NCI-H2196 treated with DMSO at 0.1 percent for 48 hours (cell line): ENCODE data around the gene SMOC2.

Experiments used
- DNase-seq: peaks from one replicate; lab custom pipeline; 2025; ENCODE audit not compliant: unreplicated experiment; lab: John Stamatoyannopoulos, UW

Gene SMOC2

DNA sequence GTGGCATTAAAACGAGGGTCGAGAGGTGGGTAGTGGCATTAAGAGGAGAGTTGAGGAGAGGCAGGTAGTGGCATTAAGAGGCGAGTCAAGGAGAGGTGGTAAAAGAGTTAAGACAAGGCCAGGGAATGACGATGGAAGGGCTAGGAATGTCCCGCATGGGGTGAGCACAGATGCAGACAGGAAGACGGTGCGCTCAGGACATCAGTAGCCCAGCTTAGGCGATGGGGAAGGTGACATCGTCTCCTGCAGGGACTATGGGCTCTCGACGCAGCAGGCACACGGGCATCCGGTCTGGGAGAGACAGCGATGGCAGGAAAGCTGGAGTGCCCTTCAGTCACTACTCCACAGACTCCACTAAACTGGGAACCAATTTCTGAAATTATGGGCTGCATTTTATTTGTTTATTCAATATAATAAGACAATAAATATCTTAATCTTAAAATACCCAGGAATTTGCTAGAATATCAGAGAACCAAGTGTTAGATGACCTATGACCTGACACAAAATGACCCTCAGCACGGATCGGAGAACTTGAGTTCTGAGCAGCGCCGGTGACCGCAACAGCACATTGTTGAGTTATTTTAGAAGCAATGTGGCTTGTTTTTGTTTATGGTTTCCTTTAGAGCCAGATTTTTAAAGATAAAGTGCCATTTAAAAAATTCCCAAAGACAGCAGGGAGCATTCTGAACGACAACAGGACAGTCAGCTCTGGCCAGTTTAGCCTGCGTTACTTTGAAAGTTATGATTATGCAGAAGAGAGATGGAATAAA lies 177.7 kb downstream of the SMOC2 start:
- DNase-seq, result no peak

DNA sequence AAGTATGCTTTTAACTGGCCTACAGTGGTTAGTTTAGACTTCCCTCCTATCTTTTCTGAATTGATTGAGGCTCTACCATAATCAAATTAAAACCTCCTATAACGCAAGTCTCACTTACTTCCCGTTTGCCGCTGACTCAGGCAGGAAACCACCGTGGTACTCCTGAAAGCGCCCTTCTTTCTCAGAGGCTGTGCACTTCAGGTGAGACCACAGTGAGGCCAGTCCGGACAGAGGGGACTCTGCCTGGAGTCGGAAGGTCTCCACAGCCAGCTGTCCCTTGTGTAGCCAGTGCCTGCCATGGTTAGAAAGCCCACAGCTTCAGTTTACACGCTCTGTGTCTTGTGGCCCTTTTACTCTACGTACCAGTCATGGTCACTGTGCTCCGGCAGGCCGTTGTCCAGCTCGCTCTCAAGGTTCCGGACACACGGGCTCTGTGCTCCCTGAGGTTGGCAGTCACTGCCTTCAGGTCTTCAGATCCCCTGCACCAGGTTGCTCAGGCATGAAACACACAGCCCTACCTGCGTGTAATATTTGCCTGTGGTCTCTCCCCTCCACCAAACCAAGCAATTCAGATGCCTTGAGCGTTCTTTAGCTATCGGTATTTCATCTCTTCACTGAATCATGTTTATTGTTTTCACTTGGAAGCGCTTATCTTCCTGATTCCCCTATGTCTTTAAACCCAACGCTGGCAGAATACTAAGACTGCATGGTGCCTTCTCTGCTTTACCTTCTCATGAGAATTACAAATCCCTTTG lies 178.8 kb downstream of the SMOC2 start:
- DNase-seq, result no peak

DNA sequence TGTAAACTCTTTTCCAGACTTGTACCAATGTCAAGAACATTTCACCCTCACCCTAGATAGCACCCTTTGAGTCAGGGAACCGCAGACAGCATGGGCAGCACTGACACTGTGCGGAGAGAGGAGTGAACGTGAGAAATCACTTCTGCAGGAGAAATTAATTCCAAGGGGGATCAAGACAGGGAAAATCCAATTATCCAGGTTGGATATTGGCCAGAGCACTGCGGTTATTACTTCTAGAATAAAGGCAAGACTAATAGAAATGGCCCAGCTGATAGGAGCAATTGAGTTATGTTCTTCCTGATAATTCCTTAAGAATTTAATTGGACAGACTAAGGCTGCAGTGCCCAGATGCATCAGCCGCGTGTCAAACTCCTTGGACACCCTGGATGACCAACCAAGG lies 179.6 kb downstream of the SMOC2 start:
- no peak for DNase-seq

DNA sequence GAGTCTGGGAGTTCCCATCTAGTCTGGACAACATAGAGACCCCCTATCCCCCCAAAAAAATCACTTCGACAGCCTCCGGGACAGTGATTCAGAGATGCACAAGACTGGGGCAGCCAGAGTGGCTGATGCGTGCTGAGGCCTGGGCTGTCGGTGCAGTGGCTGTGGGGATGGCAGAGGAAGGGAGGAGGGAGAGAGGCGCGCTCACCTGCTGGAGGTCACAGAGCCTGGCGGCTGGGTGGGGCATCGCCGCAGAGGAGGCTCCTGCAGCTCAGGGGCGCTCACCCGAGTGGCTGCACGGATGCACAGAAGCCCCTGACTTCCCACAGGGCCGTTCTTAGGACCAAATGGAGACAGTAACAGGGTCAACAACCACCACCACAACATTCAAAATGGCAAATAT lies 182.8 kb downstream of the SMOC2 start:
- no peak for DNase-seq

DNA sequence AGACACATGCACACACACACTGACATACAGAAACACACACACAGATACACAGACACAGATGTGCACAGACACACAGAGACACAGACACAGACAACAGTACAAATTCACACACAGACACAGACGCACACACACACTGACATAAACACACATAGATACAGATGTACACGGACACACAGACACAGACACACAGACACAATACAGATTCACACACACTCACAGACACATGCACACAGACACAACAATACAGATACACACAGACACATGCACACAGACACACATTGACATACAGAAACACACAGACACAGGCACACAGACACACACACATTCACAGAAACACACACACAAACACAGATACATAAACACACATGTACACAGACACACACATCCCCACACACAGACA lies 183.6 kb downstream of the SMOC2 start:
- no peak for DNase-seq

DNA sequence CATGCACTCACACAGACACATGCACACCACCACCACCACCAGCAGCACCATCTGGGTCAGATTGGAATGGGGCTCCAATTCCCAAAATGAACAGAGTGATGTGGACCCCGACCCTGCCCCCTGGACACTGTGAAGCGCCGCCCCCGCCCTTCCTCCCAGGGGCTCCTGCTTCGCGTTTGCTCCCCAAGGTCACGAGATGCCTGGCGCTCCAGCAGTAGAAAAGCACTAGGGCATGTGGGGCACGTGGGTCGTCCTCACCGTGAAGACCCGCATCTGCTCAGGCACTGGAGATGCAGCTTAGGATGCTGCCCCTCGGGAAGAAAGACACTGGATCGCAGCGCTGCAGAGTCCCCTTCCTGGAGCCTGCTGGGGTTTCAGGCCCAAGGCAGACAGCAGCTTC lies 184.0 kb downstream of the SMOC2 start:
- DNase-seq, result no peak

GRCh38 chr6:168625602-168626001 lies 184.6 kb downstream of the SMOC2 start:
- DNase-seq, result no peak

DNA sequence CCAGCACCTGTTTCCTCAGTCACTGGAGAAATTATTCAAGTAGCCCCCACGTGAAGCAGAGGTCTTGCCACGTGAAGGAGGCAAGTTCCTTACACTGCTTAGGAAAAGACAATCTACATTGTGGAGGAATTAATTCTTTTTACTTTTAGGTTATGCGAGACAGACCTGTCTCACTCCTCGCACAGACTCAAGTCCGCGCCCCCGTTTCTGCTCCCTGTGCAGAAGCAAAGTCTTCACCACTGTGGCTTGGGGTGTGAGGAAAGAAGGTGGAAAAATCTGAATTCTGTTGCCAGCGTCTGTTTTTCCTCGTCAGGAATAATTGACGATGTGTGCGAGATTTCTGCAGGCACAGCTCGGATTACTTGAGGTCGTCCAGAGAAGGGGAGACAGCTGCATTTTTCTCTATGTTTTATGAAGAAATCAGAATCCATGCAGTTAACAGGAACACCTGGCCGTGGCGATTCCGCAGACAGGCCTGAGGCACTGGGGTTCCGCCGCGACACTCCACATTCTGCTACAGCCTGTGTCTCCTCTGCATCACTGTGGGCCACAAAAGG lies 185.1 kb downstream of the SMOC2 start:
- no peak for DNase-seq

- DNase-seq, result no peak
These were observed 186.7 kb downstream of the SMOC2 start for GRCh38 chr6:168627506-168628175.

GRCh38 chr6:168628176-168628553 lies 187.2 kb downstream of the SMOC2 start:
- DNase-seq, result no peak

DNA sequence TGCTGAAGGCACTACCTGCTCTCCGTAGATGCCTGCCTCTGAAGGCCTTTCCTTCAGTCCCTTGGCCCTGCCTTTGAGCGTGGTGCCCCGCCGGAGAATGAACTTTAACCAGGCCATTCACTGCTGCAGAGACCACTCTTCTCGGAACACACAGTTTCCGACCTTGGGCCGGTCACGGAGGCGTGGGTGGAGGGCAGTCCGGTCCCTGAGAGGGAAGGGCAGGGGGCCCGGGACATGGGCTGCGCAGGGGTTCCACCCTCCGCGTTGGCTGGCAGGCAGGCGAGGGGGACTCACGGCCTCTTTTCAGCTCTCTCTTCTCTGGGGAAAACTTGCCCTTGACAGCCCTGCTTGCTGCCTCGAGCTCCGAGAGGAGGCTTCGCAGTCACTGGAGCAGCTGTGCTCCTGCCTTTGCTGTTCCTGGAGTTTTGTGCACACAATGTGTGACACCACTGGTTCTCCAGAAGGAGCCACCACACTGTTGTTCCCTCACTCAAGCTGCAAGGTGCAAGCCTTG lies 187.8 kb downstream of the SMOC2 start:
- DNase-seq, result no peak

- no peak for DNase-seq
These were observed 190.6 kb downstream of the SMOC2 start for GRCh38 chr6:168631564-168631963.

- no peak for DNase-seq
These were observed 191.7 kb downstream of the SMOC2 start for GRCh38 chr6:168632694-168633093.

DNA sequence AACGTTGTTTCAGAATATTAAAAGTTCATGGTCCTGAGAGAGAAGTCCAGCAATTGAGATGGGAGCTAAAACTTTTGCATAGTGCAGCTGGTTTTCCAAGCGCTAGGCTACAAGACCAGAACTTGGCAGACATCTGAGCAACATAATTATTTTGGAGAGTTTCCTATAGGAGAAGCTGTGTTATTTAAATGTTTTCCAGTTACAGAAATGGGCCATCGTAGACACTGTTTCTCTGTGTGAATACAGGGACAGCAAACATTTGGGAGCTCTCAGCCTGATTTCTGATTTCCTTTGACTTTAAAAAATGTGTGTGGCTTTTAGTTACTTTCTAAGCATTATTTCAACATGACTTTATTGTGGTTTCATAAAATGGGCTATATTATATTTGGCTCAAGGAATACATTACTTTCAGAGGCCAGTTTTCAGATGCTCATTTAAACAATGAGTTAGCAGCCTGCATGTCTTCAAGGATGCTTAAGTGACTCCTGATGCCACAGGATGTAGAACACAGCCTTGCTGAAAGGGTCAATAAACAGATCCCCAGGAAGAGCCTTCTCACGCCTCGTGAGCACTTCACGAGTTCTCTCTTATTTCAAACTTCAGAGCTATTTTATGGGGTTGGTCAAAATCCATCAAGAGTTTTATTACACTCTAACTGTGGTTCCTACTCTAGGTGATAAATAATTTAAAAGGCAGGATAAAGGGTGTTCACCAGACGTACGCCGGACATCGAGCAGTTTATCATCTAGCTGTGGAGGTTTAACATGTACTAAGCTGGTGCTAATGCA lies 193.8 kb downstream of the SMOC2 start:
- DNase-seq, result no peak

DNA sequence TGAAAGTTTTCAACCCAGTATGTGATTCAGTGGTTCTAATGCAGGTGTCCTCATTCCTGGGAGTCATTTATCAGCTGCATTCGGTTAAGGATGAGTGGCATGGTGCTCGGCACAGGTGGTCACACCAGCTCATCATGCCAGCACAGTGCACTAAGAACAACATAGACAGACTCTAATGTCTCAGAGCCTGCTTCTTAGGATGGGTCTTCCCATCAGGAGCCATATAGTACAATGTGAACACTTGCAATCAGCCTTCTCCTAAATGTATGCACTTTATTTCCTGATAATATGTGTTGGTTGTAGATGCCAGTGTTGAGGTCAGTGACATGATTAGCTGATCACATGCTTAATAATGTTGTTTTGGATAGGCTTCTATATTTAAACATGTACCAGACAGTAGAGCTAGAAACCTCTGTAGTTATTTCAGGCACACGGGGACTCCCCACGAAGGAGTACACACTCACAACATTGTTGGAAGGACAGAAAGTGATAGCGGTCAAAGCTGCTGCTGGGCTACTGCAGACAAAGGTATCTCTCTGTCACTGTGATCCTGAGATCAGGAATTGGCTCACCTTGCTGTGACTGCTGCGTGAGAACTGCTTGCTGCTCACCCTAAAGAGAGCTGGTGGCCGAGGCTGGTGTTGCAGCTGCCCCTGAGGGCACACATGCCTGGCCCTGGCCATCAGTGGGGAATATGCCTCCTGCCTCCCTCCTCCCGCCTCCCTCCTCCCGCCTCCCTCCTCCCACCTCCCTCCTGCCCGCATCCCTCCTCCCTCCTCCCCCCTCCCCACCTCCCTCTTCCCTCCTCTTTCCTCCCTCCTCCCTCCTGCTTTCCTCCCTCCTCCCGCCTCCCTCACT lies 195.4 kb downstream of the SMOC2 start:
- no peak for DNase-seq

GRCh38 chr6:168637834-168638233 lies 196.8 kb downstream of the SMOC2 start:
- no peak for DNase-seq

- no peak for DNase-seq
These were observed 197.7 kb downstream of the SMOC2 start for GRCh38 chr6:168638468-168639271.

DNA sequence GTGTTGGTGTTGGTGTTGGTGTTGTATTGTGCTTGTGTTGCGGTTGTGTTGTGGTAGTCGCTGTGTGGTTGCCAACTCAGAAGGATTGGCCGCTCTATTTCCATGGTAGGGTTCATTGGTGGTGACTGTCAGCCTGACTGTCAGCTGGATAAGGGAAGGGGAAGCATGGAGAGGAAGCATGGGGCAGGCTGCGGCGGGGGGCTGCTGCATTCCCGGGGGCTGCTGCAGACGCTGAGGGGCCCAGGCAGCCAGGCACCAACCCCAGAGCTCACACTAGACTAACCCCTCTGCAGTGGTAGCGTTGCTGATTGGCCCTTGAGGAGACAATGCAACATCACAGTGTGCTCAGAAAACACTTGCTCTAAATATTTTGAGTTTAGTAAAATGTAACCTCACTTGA lies 199.2 kb downstream of the SMOC2 start:
- no peak for DNase-seq

DNA sequence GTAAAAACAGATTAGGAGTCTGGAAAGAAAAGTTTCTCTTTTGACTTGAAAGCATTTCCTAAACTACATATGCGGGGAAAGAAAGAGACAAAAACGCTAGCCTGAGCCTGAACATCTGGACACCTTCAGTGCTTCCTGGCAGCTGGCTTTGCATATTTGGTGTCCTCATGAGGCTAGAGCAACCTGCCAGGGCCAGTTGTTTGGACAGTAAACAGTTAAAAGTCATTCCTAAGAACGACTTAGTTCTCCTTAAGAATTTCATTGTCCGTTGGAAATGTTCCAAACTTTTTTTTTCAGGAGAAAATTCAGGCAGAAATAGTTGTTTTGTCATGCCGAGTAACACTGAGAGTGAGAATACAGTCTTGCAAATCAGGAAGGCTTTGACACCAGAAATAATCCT lies 199.8 kb downstream of the SMOC2 start:
- DNase-seq, result no peak
